Forelimb muscle (tissue), 1 donor: ENCODE measurements around the gene TSPY8. TPM values are rescaled to one million over a fixed set of nuclear protein-coding genes. Genes with fewer than 3 reads are reported as not detected.
"Not testable (repeated sequence)": the region's sequence is repeated elsewhere in the genome, so short reads cannot be mapped to it uniquely, and the experiment has no call there.

Source experiments
- DNase-seq: peaks from one replicate; pipeline ENCODE4 v3.0.0-alpha.2; 2013; ENCODE audit warnings: low read depth
- polyA plus RNA-seq: library from polyadenylated mRNA; unstranded; fragments of 120-200 nt; gene quantifications from one replicate; pipeline ENCODE4 v1.2.1, GENCODE V29; 2013; ENCODE audit not compliant: insufficient read length

TSPY8 gene
- not detected for polyA plus RNA-seq

- DNase-seq, result not testable (repeated sequence)
Measured at GRCh38 chrY:9357497-9357896, at the start of gene TSPY8. TSPY8 (plus strand) TSS chrY:9357797; CDS start chrY:9357843, 46 bp downstream.

- DNase-seq, result no peak
Measured at GRCh38 chrY:9320996-9321395, 36.6 kb upstream of the TSPY8 start.

GRCh38 chrY:9337164-9337563 is 20.4 kb upstream of the TSPY8 start, which contains the start of gene TSPY4:
TSPY4 (plus strand) TSS chrY:9337464; CDS start chrY:9337510, 46 bp downstream.
- not testable (repeated sequence) for DNase-seq

GRCh38 chrY:9396527-9396926 is 38.9 kb downstream of the TSPY8 start:
- not testable (repeated sequence) for DNase-seq

- DNase-seq, result not testable (repeated sequence)
Measured at GRCh38 chrY:9398121-9398520, 40.5 kb downstream of the TSPY8 start, which contains the start of gene TSPY3. TSPY3 (plus strand) TSS chrY:9398421; CDS start chrY:9398467, 46 bp downstream.

Other genes with a start within 250 kb of the TSPY8 start
- not detected for gene TSPY4, start 20.3 kb upstream of the TSPY8 start, polyA plus RNA-seq
- not detected for gene TSPY3, start 40.6 kb downstream of the TSPY8 start, polyA plus RNA-seq
- gene TSPY1, start 109.2 kb downstream of the TSPY8 start, polyA plus RNA-seq, result not detected
- not detected for gene TSPY9, start 129.5 kb downstream of the TSPY8 start, polyA plus RNA-seq
- not detected for gene TSPY10, start 170.1 kb downstream of the TSPY8 start, polyA plus RNA-seq